ENCODE data around the gene USP17L29.
"Not testable (repeated sequence)": the region's sequence is repeated elsewhere in the genome, so short reads cannot be mapped to it uniquely, and the experiment has no call there.

Gene USP17L29

GRCh38 chr4:9353338-9353737, at the start of gene USP17L29:
Gene USP17L29, plus strand, starts transcription at chr4:9353638. Its CDS starts 0 bp downstream, at chr4:9353638.
- DNase-seq: not testable (repeated sequence)

- DNase-seq: not testable (repeated sequence)
Observed at GRCh38 chr4:9324191-9324590, 29.2 kb upstream of the USP17L29 start.

- not testable (repeated sequence) for DNase-seq
Observed at GRCh38 chr4:9324865-9325264, 28.6 kb upstream of the USP17L29 start, which contains the start of gene USP17L24. Gene USP17L24, plus strand, starts transcription at chr4:9325165. Its CDS starts 0 bp downstream, at chr4:9325165.

- DNase-seq: not testable (repeated sequence)
Observed at GRCh38 chr4:9329611-9330010, 23.8 kb upstream of the USP17L29 start, which contains the start of gene USP17L25. Gene USP17L25, plus strand, starts transcription at chr4:9329911. Its CDS starts 0 bp downstream, at chr4:9329911.

GRCh38 chr4:9334358-9334757, 19.1 kb upstream of the USP17L29 start, which contains the start of gene USP17L26:
Gene USP17L26, plus strand, starts transcription at chr4:9334658. Its CDS starts 0 bp downstream, at chr4:9334658.
- not testable (repeated sequence) for DNase-seq

GRCh38 chr4:9339103-9339502, 14.3 kb upstream of the USP17L29 start, which contains the start of gene USP17L5:
Gene USP17L5, plus strand, starts transcription at chr4:9339403. Its CDS starts 0 bp downstream, at chr4:9339403.
- DNase-seq: not testable (repeated sequence)

- not testable (repeated sequence) for DNase-seq
Observed at GRCh38 chr4:9343848-9344247, 9.6 kb upstream of the USP17L29 start, which contains the start of gene USP17L27. Gene USP17L27, plus strand, starts transcription at chr4:9344148. Its CDS starts 0 bp downstream, at chr4:9344148.

GRCh38 chr4:9348593-9348992, 4.8 kb upstream of the USP17L29 start, which contains the start of gene USP17L28:
Gene USP17L28, plus strand, starts transcription at chr4:9348893. Its CDS starts 0 bp downstream, at chr4:9348893.
- not testable (repeated sequence) for DNase-seq

- not testable (repeated sequence) for DNase-seq
Observed at GRCh38 chr4:9350866-9351265, 2.6 kb upstream of the USP17L29 start.

- not testable (repeated sequence) for DNase-seq
Observed at GRCh38 chr4:9362829-9363228, 9.4 kb downstream of the USP17L29 start, which contains the start of gene USP17L30. Gene USP17L30, plus strand, starts transcription at chr4:9363129. Its CDS starts 0 bp downstream, at chr4:9363129.

GRCh38 chr4:9379881-9380280, 26.4 kb downstream of the USP17L29 start:
- DNase-seq: not testable (repeated sequence)

GRCh38 chr4:9381012-9381534, 27.6 kb downstream of the USP17L29 start:
- not testable (repeated sequence) for DNase-seq

GRCh38 chr4:9384126-9384525, 30.7 kb downstream of the USP17L29 start:
- DNase-seq: no peak

- DNase-seq: not testable (repeated sequence)
Observed at GRCh38 chr4:9389001-9389400, 35.6 kb downstream of the USP17L29 start.

Data from NCI-H524 treated with DMSO at 0.1 percent for 48 hours (cell line).